A673 (cell line): ENCODE measurements around the gene NPTX1. TPM values are rescaled to one million over a fixed set of nuclear protein-coding genes. Genes with fewer than 3 reads are reported as not detected.

Experiments
- BruUV-seq: library from RNA; stranded (reverse); fragments of 400-500 nt; replicated peaks from 2 replicates; lab custom pipeline; 2021; lab: Mats Ljungman, UMichigan
- CTCF ChIA-PET: fragments of 300-600 bp; sonication (Branson Sonifier 250); formaldehyde crosslinking; loops from one replicate; lab custom pipeline; 2022; ENCODE audit warnings: antibody characterized with exemption; lab: Charles Lee
- POLR2A ChIA-PET: fragments of 300-600 bp; sonication (Branson Sonifier 250); formaldehyde crosslinking; loops from one replicate; lab custom pipeline; 2022; ENCODE audit warnings: antibody characterized with exemption; ENCODE audit not compliant: low non-redundant PET; lab: Charles Lee
- DNase-seq: peaks from one replicate; pipeline ENCODE4 v3.0.0-alpha.2; 2015; ENCODE audit warnings: low spot score
- H3K27ac ChIP-seq: fragments of 200-600 bp; sonication (generic); 2 replicates; pipeline ENCODE4 v1.5.1; 2016; ENCODE audit warnings: mixed run types, low read depth, mild to moderate bottlenecking, mixed read lengths, antibody characterized with exemption, low read length; ENCODE audit not compliant: poor library complexity, severe bottlenecking
- H3K27me3 ChIP-seq: fragments of 200-600 bp; sonication (generic); replicated peaks from 2 replicates; pipeline ENCODE4 v1.6.1; 2017; ENCODE audit warnings: mixed run types, low read depth, mild to moderate bottlenecking, mixed read lengths, antibody characterized with exemption, low read length; ENCODE audit not compliant: insufficient read depth, poor library complexity
- H3K36me3 ChIP-seq: fragments of 200-600 bp; sonication (generic); 2 replicates; pipeline ENCODE4 v1.6.1; 2016; ENCODE audit warnings: mixed run types, mild to moderate bottlenecking, mixed read lengths, antibody characterized with exemption, low read length; ENCODE audit not compliant: insufficient read depth, poor library complexity, severe bottlenecking
- H3K4me1 ChIP-seq: fragments of 200-600 bp; sonication (generic); 2 replicates; pipeline ENCODE4 v1.6.1; 2017; ENCODE audit warnings: mixed run types, mild to moderate bottlenecking, mixed read lengths, antibody characterized with exemption, low read length; ENCODE audit not compliant: insufficient read depth, poor library complexity, severe bottlenecking
- H3K4me3 ChIP-seq: fragments of 200-600 bp; sonication (generic); 2 replicates; pipeline ENCODE4 v1.5.1; 2016; ENCODE audit warnings: low read depth, mixed run types, mild to moderate bottlenecking, mixed read lengths, low read length; ENCODE audit not compliant: poor library complexity, severe bottlenecking
- H3K9me3 ChIP-seq: fragments of 200-600 bp; sonication (generic); 2 replicates; pipeline ENCODE4 v1.6.1; 2016; ENCODE audit warnings: mixed run types, low read depth, mild to moderate bottlenecking, mixed read lengths, antibody characterized with exemption, low read length; ENCODE audit not compliant: poor library complexity, severe bottlenecking
- EZH2 ChIP-seq: fragments of 200-600 bp; sonication (generic); IDR thresholded peaks from 2 replicates; pipeline ENCODE4 v1.6.1; 2017; ENCODE audit warnings: borderline replicate concordance, low read depth, mild to moderate bottlenecking, mixed read lengths, antibody characterized with exemption, low read length; ENCODE audit not compliant: poor library complexity, severe bottlenecking
- intact Hi-C: fragments of 100-400 bp; cut with micrococcal nuclease; formaldehyde crosslinking; loops from one replicate; pipeline ENCODE4 v1.10.0; 2022; ENCODE audit not compliant: unreplicated experiment
- total RNA-seq: library from RNA; stranded (reverse); gene quantifications from 2 replicates; pipeline ENCODE4 v1.2.3, GENCODE V29; 2021
- TF ChIP-seq, protein P1 (sequence below): fragments of 300-800, 200-600 bp; sonication (generic); conservative IDR thresholded peaks from 2 replicates; pipeline ENCODE4 v1.5.1; 2017; ENCODE audit warnings: low read depth, mild to moderate bottlenecking, antibody characterized with exemption, low read length, moderate library complexity, mixed read lengths

NPTX1 gene
- total RNA-seq, 1 experiment from 2014 or later, result 0.43 TPM

DNA sequence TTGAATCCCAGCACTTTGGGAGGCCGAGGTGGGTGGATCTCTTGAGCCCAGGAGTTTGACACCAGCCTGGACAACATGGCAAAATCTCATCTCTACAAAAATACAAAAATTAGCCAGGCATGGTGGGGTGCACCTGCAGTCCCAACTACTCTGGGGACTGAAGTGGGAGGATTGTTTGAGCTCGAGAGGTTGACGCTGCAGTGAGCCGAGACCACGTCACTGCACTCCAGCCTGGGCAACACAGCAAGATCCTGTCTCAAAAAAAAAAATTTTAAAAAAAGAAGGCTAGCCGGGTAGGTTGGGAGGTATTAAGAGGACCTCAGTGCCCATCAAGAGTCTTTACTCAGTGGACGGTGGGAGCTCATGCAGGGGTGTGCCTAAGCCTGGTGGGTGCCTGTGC is 3.8 kb upstream of the NPTX1 start:
- Histone ChIP-seq H3K36me3 (no peaks in the 10 kb centered on the region), H3K4me3 (no peak overlapping the region), H3K4me1 (peaks cover 28% of the 10 kb centered on the region), H3K27ac (no peak overlapping the region), H3K27me3 (peaks cover 79% of the 10 kb centered on the region), H3K9me3 (no peaks in the 10 kb centered on the region)
- POLR2A ChIA-PET, result no interaction called here
- intact Hi-C loops, result no loop called here
- CTCF ChIA-PET, result no interaction called here
- BruUV-seq, result no TSS peak
- no peak for DNase-seq
- TF ChIP-seq EZH2, result no peak
- TF ChIP-seq, protein P1, sequence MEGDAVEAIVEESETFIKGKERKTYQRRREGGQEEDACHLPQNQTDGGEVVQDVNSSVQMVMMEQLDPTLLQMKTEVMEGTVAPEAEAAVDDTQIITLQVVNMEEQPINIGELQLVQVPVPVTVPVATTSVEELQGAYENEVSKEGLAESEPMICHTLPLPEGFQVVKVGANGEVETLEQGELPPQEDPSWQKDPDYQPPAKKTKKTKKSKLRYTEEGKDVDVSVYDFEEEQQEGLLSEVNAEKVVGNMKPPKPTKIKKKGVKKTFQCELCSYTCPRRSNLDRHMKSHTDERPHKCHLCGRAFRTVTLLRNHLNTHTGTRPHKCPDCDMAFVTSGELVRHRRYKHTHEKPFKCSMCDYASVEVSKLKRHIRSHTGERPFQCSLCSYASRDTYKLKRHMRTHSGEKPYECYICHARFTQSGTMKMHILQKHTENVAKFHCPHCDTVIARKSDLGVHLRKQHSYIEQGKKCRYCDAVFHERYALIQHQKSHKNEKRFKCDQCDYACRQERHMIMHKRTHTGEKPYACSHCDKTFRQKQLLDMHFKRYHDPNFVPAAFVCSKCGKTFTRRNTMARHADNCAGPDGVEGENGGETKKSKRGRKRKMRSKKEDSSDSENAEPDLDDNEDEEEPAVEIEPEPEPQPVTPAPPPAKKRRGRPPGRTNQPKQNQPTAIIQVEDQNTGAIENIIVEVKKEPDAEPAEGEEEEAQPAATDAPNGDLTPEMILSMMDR, result no peak

DNA sequence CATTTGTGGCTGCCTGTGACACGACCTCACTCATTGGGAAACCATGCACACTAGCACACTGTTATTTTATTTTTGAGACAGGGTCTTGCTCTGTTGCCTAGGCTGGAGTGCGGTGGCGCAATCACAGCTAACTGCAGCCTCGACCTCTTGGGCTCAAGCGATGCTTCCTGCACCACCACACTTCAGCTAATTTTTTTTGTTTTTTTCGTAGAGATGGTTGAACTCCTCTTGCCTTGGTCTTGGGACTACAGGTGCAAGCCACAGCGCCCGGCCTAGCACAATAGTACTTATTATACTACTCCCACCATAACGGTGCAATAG is 2.8 kb upstream of the NPTX1 start:
- no peak overlapping the region for H3K4me3 ChIP-seq
- H3K27ac ChIP-seq, result no peak overlapping the region
- H3K9me3 ChIP-seq, result no peaks in the 10 kb centered on the region
- ChIA-PET CTCF (no interaction called here), POLR2A (no interaction called here)
- H3K4me1 ChIP-seq, result peaks cover 36% of the 10 kb centered on the region
- no peaks in the 10 kb centered on the region for H3K36me3 ChIP-seq
- no peak for DNase-seq
- peaks cover 88% of the 10 kb centered on the region for H3K27me3 ChIP-seq
- no TSS peak for BruUV-seq
- TF ChIP-seq, protein P1, result no peak
- no peak for TF ChIP-seq EZH2
- intact Hi-C loops, result no loop called here

DNA sequence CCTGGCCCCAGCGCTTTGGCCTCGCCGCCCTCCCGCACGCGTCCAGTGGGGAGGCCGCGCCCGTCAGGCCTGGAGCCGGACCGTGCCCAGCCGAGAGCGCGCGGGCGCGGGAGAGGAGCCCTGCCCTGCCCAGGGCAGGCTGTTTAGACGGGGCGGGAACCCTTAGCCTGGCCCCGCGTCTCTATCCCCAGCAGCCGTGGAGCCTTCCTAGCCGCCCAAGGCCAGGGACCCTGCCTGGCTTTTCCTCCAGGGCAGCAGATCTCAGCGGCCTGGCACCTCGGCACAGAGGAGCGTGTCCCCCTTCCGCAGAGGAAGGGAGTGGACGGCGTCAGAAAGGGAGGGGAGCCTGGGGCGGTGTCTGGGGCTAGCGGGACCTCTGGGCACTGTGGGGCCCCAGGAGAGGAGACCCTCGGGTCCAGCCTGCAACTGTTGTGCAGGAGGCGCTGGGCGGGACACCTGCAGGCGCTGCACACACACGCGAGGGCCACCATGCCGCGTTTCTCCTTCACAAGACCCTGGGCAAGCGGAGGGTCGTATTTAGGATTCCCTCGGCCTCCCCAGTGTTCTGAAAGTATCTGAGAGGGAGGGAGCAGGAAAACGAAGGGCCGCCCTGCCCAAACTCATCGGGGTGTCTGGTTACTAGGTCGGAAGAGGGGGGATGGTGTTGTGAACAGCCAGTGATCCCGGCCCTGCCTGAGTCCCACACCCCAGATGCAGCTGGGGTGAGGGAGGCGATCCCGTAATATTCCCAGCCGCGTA is 2.3 kb upstream of the NPTX1 start:
- H3K36me3 ChIP-seq, result no peaks in the 10 kb centered on the region
- ChIA-PET POLR2A (no interaction called here), CTCF (interaction anchor here (0.6 kb wide), 1 partner anchor 511 kb away, joined by 8 read pairs; no protein-coding TSS in a partner anchor)
- TF ChIP-seq, protein P1, result no peak
- peak; percentile 89 for TF ChIP-seq EZH2
- intact Hi-C loops, result no loop called here
- no peaks in the 10 kb centered on the region for H3K9me3 ChIP-seq
- BruUV-seq, result no TSS peak
- H3K27ac ChIP-seq, result no peak overlapping the region
- no peak for DNase-seq
- no peak overlapping the region for H3K4me3 ChIP-seq
- peaks cover 36% of the 10 kb centered on the region for H3K4me1 ChIP-seq
- H3K27me3 ChIP-seq, result peaks cover 93% of the 10 kb centered on the region
